HUES64 (cell line): ENCODE data around the gene CDH15.

Experiments
- H3K27ac ChIP-seq: 2 replicates; pipeline ENCODE4 v1.7.0; 2013; ENCODE audit warnings: low read depth, low read length, inconsistent platforms
- H3K27me3 ChIP-seq: 2 replicates; pipeline ENCODE4 v1.6.1; 2013; ENCODE audit warnings: mild to moderate bottlenecking, low read length; ENCODE audit not compliant: insufficient read depth
- H3K36me3 ChIP-seq: 2 replicates; pipeline ENCODE4 v1.6.1; 2013; ENCODE audit warnings: mild to moderate bottlenecking, low read length; ENCODE audit not compliant: insufficient read depth
- H3K4me1 ChIP-seq: 2 replicates; pipeline ENCODE4 v1.6.1; 2013; ENCODE audit warnings: mild to moderate bottlenecking, low read length, moderate library complexity; ENCODE audit not compliant: insufficient read depth
- H3K4me3 ChIP-seq: 2 replicates; pipeline ENCODE4 v1.5.1; 2013; ENCODE audit warnings: mild to moderate bottlenecking, low read length, moderate library complexity
- H3K9ac ChIP-seq: 2 replicates; pipeline ENCODE4 v1.6.1; 2013; ENCODE audit warnings: mild to moderate bottlenecking, low read depth, low read length
- H3K9me3 ChIP-seq: 2 replicates; pipeline ENCODE4 v1.6.1; 2013; ENCODE audit warnings: low read depth, low read length; ENCODE audit not compliant: insufficient read depth
- WGBS: fragments of 150-250, 120-280 bp; methylation state at CpG from one replicate; pipeline ENCODE4 v1.1.7; 2013; ENCODE audit warnings: missing lambda C conversion rate; 5-methylcytosine and 5-hydroxymethylcytosine counted together

Gene CDH15

GRCh38 chr16:89199241-89200123, 27.9 kb downstream of the CDH15 start:
- WGBS = 87% methylated on average over 22 of the region's 22 CpGs
- peaks cover 57% of the 10 kb centered on the region for H3K27me3 ChIP-seq
- no peak overlapping the region for H3K27ac ChIP-seq
- no peak overlapping the region for H3K9ac ChIP-seq
- H3K36me3 ChIP-seq = no peaks in the 10 kb centered on the region
- H3K4me3 ChIP-seq = peak overlapping the region; percentile 68
- H3K9me3 ChIP-seq = no peaks in the 10 kb centered on the region; the same call in 1 of the 2 replicates
- peaks cover 3% of the 10 kb centered on the region; the same call in 1 of the 2 replicates for H3K4me1 ChIP-seq

DNA sequence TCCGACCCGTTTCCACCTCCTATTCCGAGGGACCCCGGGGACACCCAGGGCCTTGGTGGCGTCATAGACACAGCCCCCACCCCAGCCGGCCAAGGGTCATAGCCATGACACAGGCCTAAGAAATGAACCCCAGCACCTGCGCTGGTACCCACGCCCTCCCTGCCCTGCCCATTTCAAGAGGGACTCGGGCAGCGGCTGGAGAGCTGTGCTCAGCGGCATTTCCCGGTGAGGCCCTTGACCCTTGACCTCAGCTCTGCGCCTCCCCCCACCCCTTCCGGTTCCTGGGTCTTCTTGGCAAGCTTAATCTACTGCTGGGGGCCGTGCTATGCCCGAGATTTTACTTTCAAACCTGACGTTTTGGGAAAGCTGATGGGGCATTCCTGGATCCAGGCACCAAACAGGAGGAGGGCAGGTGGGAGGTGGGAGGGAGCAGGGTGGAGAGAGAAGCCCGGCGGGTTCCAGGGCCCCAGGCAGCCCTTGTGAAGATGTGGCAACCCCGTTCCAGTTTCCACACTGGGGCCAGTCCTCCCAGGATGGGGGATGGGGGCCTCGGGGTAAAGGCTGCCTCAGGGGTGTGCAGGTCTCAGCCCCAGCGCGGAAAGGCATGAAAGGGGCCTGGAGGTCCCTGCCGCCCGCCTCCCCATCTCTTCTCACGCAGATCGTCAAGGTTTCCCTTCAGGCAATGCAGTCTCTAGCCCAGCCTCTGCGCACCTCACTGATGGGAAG, 28.7 kb downstream of the CDH15 start, which contains the start of gene SLC22A31:
SLC22A31 (minus strand) TSS at position 414 of the 726 bp plus-strand sequence; CDS start at position 378, 36 bp downstream.
- H3K27me3 ChIP-seq = peaks cover 60% of the 10 kb centered on the region
- H3K36me3 ChIP-seq = no peaks in the 10 kb centered on the region
- WGBS = 25% methylated on average over 28 of the region's 28 CpGs
- peak within 1 kb of the TSS; percentile 41; the same call in 1 of the 2 replicates for H3K9ac ChIP-seq
- H3K27ac ChIP-seq = no peak within 1 kb of the TSS
- H3K4me3 ChIP-seq = peak within 1 kb of the TSS; percentile 68
- peaks cover 3% of the 10 kb centered on the region; the same call in 1 of the 2 replicates for H3K4me1 ChIP-seq
- H3K9me3 ChIP-seq = no peaks in the 10 kb centered on the region; the same call in 1 of the 2 replicates

DNA sequence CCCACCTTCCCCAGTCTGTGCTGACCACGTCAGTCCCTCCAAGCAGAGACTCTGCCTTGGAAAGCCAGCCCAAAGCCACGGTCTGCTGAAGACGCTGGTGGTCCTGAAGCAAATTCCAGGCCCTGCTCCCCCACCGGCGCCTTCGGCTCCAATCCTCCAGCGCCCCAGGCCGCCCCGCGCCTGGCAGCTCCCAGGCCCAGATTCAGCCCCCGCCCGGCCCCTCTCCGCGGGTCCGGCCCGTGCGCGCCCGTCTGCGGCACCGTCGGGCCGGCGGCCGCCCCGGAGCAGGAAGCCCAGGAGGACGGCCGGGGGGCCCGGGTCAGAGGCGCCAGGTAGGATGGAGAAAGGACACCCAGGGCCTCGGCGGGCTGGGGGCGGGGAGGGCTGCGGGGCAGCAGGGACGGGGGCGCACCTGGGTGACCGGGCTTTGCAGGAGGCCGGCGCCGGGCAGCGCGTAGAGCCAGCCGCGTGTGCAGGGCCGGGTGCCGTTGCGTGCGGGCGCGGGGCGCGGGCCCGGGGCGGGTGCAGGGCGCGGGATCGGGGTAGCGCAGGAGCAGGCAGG, 29.4 kb downstream of the CDH15 start:
- peaks cover 60% of the 10 kb centered on the region for H3K27me3 ChIP-seq
- peak overlapping the region; percentile 68 for H3K4me3 ChIP-seq
- 2% methylated on average over 58 of the region's 58 CpGs for WGBS
- H3K36me3 ChIP-seq = no peaks in the 10 kb centered on the region
- no peaks in the 10 kb centered on the region; the same call in 1 of the 2 replicates for H3K9me3 ChIP-seq
- no peak overlapping the region for H3K27ac ChIP-seq
- peaks cover 3% of the 10 kb centered on the region; the same call in 1 of the 2 replicates for H3K4me1 ChIP-seq
- peak overlapping the region; percentile 41; the same call in 1 of the 2 replicates for H3K9ac ChIP-seq

DNA sequence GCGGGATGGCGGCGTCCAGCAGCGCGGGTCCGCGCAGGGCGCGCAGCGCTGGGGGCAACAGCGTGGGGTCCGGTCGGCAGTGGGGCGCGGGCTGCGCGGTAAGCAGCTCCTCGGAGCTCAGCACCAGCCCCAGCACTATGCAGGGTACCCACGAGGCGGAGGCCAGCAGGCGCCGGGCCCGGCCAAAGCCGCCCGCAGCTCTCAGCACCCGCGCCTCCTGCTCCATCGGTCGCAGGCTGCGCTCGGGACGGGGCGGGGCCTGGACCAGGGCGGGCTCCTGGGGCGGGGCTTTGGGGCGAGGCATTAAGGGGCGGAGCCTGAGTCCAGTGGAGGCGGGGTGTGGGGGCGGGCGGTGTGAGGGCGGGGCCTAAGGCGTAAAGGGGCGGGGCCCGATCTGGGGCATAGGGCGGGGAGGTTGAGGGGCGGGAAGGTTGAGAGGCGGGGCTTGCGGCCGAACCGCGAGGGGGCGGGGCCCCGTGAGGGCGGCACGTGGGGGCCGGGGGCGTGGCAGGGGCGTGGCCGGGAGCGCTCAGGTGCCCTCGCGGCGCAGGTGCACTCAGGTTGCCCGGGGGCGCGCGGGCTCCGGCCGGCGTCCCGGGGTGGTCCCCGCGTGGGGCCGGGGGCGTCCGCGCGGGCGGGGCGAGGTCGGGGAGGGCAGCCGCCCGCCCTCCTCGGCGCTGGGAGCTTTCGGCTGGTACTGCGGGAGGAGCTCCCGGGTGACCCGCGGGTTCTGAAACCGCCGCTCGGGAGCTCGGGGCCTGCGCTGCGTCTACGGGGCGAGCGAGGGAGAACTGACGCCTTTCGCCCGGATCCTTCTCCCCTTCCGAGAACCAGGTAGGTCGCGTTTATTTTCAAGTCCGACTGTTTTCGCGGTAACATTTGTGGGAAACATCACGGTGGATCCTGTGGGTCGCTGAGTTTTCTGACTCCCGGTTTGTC, 30.2 kb downstream of the CDH15 start:
- no peaks in the 10 kb centered on the region for H3K36me3 ChIP-seq
- H3K9me3 ChIP-seq = no peaks in the 10 kb centered on the region; the same call in 1 of the 2 replicates
- 2% methylated on average over 107 of the region's 111 CpGs for WGBS
- peak overlapping the region; percentile 20; the same call in 1 of the 2 replicates for H3K9ac ChIP-seq
- H3K4me3 ChIP-seq = peak overlapping the region; percentile 68
- H3K27ac ChIP-seq = no peak overlapping the region
- peaks cover 3% of the 10 kb centered on the region; the same call in 1 of the 2 replicates for H3K4me1 ChIP-seq
- H3K27me3 ChIP-seq = peaks cover 60% of the 10 kb centered on the region

DNA sequence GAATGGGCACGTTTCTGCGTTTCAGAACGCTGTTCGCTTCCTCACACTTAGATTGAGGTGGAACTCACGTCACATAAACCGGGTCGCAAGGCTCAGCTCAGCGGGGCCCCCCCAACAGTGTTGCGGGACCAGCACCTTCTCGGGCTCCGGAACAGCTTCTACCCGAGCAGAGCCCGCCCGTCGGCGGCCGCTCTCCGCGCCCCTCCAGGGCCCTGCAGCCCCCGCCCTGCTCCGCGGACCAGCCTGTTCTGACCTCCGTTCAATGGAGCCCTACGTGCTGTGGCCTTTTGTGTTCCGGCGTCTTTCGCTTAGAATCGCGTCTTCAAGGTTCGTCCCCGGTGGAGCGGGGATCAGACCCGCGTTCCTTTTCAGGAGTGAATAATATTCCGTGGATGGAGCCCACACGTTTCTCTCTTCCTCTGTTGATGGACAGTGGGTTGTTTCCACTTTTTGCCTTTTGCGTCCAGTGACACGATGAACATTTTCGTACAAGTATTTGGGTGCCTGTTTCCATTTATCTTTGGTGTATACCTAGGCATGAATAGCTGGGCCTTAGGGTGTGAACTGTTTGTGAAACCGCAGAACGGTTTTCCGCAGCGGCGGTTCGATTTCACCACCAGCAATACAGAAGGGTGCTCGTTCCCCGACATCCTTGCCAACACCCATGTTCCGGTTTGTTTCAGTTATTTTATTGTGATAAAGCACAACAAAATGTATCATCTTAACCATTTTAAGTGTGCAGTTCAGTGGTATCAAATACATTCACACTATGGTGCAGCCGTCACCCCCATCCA, 31.1 kb downstream of the CDH15 start:
- WGBS = 47% methylated on average over 49 of the region's 49 CpGs
- H3K9ac ChIP-seq = no peak overlapping the region
- peaks cover 3% of the 10 kb centered on the region; the same call in 1 of the 2 replicates for H3K4me1 ChIP-seq
- H3K27me3 ChIP-seq = peaks cover 60% of the 10 kb centered on the region
- peak overlapping the region; percentile 50 for H3K4me3 ChIP-seq
- no peaks in the 10 kb centered on the region; the same call in 1 of the 2 replicates for H3K9me3 ChIP-seq
- H3K27ac ChIP-seq = no peak overlapping the region
- H3K36me3 ChIP-seq = no peaks in the 10 kb centered on the region

DNA sequence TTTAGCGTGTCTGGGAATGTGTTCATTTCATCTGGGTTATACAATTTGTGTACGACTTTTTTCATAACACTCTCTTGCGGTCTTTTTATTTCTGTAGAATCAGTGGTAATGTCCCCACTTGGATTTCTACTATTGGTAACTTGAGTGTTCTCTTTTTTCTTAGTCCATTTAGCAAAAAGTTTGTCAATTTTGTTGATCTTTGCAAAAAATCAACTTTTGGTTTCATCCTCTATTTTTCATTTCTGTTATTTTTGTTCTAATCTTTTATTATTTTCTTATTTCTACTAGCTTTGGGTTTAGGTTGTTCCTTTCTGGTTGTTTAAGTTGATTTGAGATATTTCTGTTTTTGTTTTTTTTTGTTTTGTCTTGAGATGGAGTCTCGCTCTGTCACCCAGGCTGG, 36.4 kb downstream of the CDH15 start:
- Histone ChIP-seq H3K9ac (no peak overlapping the region), H3K9me3 (no peaks in the 10 kb centered on the region)
- 100% methylated on average over 4 of the region's 4 CpGs for WGBS

GRCh38 chr16:89209522-89210044, 38.0 kb downstream of the CDH15 start:
- WGBS = 71% methylated on average over 15 of the region's 15 CpGs
- H3K36me3 ChIP-seq = no peaks in the 10 kb centered on the region
- no peak overlapping the region for H3K27ac ChIP-seq
- no peaks in the 10 kb centered on the region for H3K4me1 ChIP-seq
- H3K9me3 ChIP-seq = no peaks in the 10 kb centered on the region
- no peak overlapping the region for H3K4me3 ChIP-seq
- peaks cover 3% of the 10 kb centered on the region; the same call in 1 of the 2 replicates for H3K27me3 ChIP-seq
- H3K9ac ChIP-seq = no peak overlapping the region

More for the DNA sequence above, 36.4 kb downstream of the CDH15 start:
- Histone ChIP-seq H3K4me3 (no peak overlapping the region), H3K36me3 (no peaks in the 10 kb centered on the region), H3K27ac (no peak overlapping the region), H3K4me1 (no peaks in the 10 kb centered on the region), H3K27me3 (peaks cover 19% of the 10 kb centered on the region)

GRCh38 chr16:89210165-89210903, 38.8 kb downstream of the CDH15 start:
- Histone ChIP-seq H3K9ac (no peak overlapping the region), H3K4me3 (no peak overlapping the region), H3K4me1 (no peaks in the 10 kb centered on the region), H3K36me3 (no peaks in the 10 kb centered on the region), H3K27me3 (no peaks in the 10 kb centered on the region; the same call in 1 of the 2 replicates), H3K9me3 (no peaks in the 10 kb centered on the region), H3K27ac (no peak overlapping the region)
- 81% methylated on average over 11 of the region's 11 CpGs for WGBS

DNA sequence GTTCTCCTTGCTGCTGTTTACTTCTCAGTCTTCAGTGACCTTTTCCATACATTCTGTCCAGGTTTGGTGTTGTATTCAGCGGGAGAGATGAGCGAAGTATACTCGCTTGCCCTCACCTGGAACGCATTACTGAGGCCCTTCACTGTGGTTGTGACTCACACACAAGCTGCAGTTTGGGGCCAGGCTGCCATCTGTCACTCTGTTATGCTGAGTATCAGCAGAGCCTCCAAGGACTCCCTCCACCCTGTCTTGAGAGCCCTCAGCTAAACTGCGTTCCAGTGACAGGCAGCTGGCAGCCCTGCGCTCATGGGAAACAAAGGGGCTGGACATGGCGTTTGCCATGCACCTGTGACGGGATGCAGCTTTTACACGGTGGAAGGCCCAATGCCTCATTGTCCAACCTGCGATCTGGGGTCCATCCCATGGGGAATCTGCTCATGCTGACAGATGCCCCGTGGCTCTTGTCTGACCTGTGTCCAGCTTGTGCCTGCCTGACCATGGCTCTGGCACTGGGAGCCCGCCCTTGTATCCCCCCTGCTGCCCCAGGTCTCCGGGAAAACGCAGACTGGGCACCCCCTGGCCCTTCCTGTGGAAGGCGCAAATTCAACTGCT, 39.5 kb downstream of the CDH15 start:
- H3K9me3 ChIP-seq = no peaks in the 10 kb centered on the region
- H3K9ac ChIP-seq = no peak overlapping the region
- 75% methylated on average over 15 of the region's 15 CpGs for WGBS
- H3K4me3 ChIP-seq = no peak overlapping the region
- no peaks in the 10 kb centered on the region; the same call in 1 of the 2 replicates for H3K27me3 ChIP-seq
- H3K4me1 ChIP-seq = no peaks in the 10 kb centered on the region
- H3K36me3 ChIP-seq = no peaks in the 10 kb centered on the region
- H3K27ac ChIP-seq = no peak overlapping the region
